HL-60/S4 treated with phorbol 12-myristate 13-acetate at 8.2 ng/mL for 4 days and 3 days (cell line): ENCODE measurements around the gene SHLD2.
"Not testable (repeated sequence)": the region's sequence is repeated elsewhere in the genome, so short reads cannot be mapped to it uniquely, and the experiment has no call there.

Experiments used
- in situ Hi-C: fragments of 300-500 bp; cut with MboI; formaldehyde crosslinking; loops from 2 replicates; pipeline ENCODE4 v1.15.0; 2022; ENCODE audit warnings: low sequenced_read_pairs

Gene SHLD2

DNA sequence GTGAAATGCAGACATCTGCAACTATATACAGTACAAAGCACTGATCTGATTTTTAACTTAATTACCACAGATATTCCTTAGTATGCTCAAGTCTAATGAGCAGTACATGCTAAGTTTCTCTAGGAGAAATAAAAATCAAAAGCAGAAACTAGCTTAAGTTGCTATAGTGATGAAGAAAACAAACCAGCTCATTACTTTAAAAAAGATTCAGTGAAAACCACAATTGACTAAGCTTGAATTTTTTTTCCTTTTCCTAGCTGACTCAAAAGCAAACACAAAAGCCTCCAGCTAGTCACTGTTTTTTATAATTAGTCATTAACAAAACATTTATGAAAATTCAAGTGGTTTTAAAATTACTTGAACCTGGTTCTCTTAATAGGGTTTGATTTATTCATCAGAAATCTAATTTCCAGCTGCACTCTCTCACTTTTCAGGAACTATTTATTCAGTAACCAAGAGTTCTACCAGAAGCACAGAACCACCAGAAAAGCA lies 10.7 kb upstream of the SHLD2 start:
- in situ Hi-C loops: not testable (repeated sequence)

GRCh38 chr10:87085537-87085936 lies 9.5 kb upstream of the SHLD2 start:
- in situ Hi-C loops: no loop called here

DNA sequence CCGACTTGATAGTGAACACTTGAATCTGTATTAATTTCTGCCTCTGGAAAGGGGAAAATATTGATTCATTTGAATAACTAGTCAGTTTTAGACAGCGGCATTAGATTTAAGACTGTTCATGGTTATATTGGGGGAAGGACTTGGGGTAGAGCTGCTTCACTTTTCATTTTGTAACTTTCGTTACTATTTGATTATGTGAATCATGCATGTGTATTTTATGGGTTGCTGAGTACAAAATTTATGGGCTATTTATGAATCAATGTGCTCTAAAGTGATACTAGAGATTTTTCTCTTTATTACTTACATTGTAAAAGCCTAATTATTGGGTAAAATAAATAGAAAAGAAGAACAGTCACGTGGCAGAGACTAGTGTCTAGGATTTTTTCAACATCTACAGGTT lies 5.3 kb upstream of the SHLD2 start:
- in situ Hi-C loops: no loop called here

GRCh38 chr10:87090779-87091178 lies 4.2 kb upstream of the SHLD2 start:
- in situ Hi-C loops: no loop called here

GRCh38 chr10:87092376-87092860 lies 2.6 kb upstream of the SHLD2 start:
- in situ Hi-C loops: no loop called here

- in situ Hi-C loops: no loop called here
These were observed 2.0 kb upstream of the SHLD2 start for GRCh38 chr10:87092861-87093631.

GRCh38 chr10:87093632-87094372 lies 1.2 kb upstream of the SHLD2 start:
- in situ Hi-C loops: no loop called here

DNA sequence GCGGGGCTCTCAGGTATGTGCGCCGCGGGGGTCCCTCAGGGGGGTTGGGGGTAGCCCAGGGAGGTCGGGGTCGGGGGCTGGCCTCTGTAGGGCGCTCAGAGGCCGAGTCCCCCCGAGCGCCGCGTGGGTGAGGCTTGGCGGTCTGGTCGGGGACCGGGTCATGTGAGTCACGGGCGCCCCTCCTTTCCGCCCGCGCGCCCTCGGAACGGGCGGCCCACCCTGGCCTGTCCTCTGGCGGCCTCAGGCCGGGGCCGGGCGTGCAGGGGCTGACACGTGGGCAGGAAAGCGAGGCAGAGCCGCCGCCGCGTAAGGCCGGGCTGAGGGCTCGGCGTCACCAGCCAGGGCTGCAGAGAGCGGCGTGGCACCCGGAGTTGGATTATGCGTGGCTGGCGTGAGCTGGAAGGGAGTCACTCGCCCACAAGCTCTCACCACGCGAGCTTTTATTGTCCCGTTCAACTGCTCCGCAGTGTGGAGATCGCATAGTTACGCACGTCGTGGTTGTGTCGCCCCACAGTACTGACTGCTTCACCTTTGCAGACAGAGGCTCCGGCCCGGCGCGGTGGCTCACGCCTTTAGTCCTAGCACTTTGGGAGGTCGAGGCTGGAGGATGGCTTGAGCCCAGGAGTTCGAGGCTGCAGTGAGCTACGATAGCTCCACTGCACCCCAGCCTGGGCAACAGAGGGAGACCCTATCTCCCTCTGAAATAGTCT lies 385 bp downstream of the SHLD2 start:
- in situ Hi-C loops: no loop called here

- in situ Hi-C loops: no loop called here
These were observed 7.0 kb downstream of the SHLD2 start for GRCh38 chr10:87101996-87102395.

GRCh38 chr10:87104727-87105126 lies 9.7 kb downstream of the SHLD2 start:
- in situ Hi-C loops: not testable (repeated sequence)

GRCh38 chr10:87105446-87106124 lies 10.6 kb downstream of the SHLD2 start:
- in situ Hi-C loops: no loop called here

GRCh38 chr10:87118122-87118521 lies 23.1 kb downstream of the SHLD2 start:
- in situ Hi-C loops: not testable (repeated sequence)

DNA sequence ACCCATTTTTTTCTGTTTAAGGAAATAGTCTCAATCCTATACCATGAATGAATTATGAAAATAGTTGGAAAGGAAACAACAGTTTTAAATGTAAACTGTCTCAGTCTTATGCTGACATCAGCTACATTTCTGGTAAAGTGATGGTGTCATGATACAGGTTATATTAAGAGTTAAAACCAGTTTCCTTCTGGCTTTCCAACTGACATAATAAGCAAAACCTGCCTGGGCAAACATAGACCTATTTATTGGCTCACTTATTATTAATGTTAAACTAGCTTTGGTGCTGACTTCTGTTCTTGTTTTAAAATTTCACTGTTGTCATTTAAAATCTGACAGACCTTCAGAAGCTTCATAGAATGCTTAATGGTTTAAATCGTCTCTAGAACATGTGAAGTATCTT lies 24.0 kb downstream of the SHLD2 start:
- in situ Hi-C loops: not testable (repeated sequence)

DNA sequence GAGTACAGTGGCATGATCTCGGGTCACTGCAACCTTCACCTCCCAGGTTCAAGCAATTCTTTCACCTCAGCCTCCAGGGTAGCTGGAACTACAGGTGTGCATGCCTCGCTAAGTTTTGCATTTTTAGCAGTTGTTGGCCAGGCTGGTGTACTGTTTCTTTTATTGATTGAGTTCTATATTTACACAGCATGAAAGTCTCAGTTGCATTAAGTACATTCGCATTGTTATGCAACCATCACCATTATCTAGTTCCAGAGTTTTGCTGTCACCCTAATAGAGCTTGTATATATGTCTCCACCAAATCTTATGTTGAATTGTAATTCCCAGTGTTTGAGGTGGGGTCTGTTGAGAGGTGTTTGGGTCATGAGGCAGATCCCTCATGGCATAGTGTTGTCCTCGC lies 28.3 kb downstream of the SHLD2 start:
- in situ Hi-C loops: not testable (repeated sequence)

- in situ Hi-C loops: not testable (repeated sequence)
These were observed 32.0 kb downstream of the SHLD2 start for GRCh38 chr10:87127048-87127447.

- in situ Hi-C loops: not testable (repeated sequence)
These were observed 32.7 kb downstream of the SHLD2 start for GRCh38 chr10:87127607-87128156.

GRCh38 chr10:87132176-87132575 lies 37.2 kb downstream of the SHLD2 start:
- in situ Hi-C loops: not testable (repeated sequence)

- in situ Hi-C loops: not testable (repeated sequence)
These were observed 38.9 kb downstream of the SHLD2 start for GRCh38 chr10:87133936-87134335.

- in situ Hi-C loops: not testable (repeated sequence)
These were observed 39.4 kb downstream of the SHLD2 start for GRCh38 chr10:87134440-87134839.

- in situ Hi-C loops: not testable (repeated sequence)
These were observed 42.5 kb downstream of the SHLD2 start for GRCh38 chr10:87137478-87137877.
